NCI-H1436 (cell line): Measurements from ENCODE around the gene FMOD.
"Not testable (repeated sequence)": the region's sequence is repeated elsewhere in the genome, so short reads cannot be mapped to it uniquely, and the experiment has no call there.

ENCODE experiments used
- DNase-seq: peaks from one replicate; lab custom pipeline; 2025; lab: John Stamatoyannopoulos, UW

Gene FMOD

DNA sequence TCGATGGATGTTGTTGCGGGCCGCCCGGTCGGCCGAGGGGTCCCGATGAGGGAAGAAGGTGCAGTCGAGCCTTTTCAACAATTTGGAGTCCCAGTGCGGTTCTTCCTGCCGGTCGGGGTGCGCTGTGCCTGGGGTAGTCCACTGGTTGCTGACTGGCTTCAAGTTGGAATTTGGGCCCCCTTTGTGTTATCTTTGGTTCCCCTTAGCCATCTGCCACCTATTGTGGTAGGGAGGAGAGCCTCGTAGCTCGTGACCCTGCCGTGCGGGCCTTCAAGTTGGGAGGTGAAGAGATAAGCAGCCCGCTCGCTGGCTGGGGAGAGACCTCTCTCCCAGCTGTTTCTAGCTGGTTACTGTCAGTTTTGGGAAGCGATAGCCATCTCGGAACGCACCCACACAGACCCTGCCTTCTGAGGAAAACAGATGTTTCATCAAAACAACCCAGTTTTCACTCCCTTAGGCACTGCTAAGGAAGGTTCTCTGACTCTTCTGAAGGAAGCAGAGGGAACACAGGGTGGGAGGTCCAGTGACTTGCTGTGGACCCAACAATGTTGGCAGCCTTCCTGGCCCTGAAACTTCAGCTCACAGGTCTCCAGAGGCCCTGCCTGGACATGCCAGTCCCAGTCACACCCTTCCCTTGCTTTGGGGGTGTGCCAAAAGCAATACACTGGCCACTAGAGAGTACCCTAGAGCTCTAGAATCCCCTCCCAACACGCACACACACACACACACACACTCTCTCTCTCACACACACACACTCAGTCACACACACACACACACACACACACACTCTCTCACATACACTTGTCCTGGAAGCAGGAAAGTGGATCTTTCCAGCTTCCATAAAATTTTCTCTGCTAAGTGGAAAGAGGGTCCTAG lies 44.6 kb downstream of the FMOD start:
- peak; percentile 67 for DNase-seq

DNA sequence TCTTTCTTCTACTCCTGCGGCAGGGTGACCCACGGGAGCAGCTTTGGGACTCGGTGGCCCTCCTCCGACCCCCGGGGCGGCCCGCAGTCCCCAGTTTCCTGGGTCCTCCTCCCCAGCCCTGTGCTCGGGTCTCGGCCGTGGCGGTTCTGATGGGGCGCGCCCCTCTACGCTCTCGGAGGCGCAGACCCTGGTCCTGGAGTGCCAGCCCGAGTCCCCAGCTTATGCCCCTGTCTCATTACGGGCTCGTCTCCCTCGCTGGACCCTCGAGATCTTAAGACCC lies 45.2 kb downstream of the FMOD start:
- no peak for DNase-seq

DNA sequence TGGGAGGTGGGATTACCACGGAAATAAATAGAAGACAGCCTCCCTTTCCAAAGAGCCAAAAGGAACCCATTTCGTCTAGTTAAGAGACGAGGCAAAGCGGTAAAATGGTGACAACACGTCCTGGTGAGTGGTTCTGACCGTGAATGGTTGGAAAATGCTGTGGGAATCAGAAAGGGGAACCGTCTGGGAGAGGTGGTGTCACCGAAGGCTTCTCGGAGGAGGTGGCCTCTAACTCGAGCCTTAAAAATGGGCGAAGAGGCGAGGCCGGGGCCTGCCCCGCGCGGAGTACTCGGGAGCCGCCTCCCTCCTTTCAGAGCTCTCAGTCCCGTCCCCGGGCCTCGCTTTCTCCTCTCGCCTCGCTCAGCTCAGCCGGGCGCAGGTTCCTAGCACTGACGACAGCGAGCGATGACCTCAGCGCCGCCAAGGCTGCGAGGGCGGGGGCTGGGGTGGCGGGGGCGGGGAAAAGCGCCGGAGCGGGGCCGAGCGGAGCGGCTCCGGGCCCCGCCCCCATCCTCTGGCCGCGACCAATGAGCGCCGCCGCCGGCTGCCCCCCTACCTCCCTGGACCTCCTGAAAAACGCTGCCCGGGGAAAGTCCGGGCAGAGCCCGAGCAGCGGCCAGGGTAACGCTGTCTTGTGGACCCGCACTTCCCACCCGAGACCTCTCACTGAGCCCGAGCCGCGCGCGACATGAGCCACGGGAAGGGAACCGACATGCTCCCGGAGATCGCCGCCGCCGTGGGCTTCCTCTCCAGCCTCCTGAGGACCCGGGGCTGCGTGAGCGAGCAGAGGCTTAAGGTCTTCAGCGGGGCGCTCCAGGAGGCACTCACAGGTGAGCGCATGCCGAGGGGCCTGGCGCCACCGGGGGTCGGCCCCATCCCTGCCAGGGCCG lies 45.8 kb downstream of the FMOD start, which contains the start of gene BTG2:
Gene BTG2 (plus strand): TSS at position 601 of the 890 bp plus-strand sequence. CDS start 88 bp downstream, at position 689.
- DNase-seq: peak; percentile 96

DNA sequence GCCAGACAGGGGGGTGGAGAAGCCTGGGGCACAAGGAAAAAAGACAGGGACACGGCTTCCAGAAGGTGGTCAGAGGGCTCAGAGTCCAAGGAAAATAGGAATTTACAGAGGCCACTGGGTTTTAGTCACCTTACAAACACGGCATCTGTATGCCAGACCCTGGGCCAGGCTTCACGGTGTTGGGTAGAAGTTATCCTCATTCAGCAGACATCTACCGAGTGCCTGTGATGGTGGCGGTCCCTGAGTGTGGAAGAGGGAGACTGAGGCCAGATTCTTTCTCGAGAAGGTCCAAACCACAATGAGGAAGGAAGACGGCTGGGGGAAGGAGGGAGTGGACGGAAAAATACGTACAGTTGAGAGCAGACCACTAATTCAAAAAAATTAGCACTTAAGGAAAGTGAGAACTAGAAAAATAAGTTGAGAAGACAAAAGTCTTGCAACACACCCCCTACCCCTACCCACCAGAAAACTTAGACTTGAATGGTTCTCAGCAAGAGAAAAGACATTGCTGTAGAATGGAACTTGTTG lies 46.5 kb downstream of the FMOD start:
- no peak for DNase-seq

DNA sequence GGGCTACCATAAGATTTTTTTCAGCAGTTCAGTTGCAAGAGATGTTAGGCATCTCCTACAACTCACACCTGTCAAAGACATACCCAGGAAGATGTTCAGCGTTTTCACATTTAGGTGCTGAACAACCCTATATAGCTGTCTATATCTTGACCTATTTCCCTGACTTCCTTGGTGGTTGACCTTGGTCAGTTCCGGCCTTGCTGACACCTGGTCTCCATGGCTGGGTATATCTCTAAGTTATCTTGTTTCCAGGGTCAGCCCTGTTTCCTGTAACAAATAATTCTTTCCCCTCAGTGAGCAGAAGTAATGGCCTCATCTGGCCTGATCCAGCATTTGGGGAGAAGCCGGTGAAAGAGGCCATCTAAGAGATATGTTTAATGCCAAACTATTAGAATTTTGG lies 48.0 kb downstream of the FMOD start:
- DNase-seq: no peak

DNA sequence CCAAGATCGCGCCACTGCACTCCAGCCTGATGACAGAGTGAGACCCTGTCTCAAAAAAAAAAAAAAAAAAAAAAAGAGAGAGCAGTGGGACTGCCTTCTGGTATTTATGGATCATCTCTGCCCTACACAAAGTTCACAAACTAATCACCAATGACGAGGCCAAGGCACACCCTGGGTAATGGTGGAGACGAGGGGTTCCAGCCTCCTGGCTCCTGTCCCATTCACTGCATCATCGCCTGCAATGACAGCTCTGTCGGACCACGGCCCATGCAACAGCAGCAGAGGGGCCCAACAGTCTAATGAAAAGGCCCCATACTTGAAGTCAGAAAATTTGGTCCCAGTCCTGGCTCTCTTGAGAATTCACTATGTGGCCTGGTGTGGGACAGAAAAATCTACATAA lies 48.5 kb downstream of the FMOD start:
- no peak for DNase-seq

DNA sequence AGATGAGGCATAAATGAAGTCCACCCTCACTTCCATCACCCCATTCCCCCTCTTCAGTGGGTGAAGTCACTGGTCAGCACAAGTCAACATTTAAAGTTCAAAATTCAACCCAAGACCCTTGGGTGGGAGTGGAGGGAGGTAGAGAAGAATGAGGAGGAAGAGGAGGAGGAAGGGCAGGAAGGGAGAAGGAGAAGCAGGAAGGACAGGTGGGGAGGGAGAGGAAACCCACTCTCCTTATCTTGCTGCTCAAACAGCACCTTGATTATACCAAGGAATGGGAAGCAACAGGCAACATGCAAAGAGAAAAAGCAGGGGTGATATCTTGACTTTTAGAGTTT lies 49.6 kb downstream of the FMOD start:
- no peak for DNase-seq

DNA sequence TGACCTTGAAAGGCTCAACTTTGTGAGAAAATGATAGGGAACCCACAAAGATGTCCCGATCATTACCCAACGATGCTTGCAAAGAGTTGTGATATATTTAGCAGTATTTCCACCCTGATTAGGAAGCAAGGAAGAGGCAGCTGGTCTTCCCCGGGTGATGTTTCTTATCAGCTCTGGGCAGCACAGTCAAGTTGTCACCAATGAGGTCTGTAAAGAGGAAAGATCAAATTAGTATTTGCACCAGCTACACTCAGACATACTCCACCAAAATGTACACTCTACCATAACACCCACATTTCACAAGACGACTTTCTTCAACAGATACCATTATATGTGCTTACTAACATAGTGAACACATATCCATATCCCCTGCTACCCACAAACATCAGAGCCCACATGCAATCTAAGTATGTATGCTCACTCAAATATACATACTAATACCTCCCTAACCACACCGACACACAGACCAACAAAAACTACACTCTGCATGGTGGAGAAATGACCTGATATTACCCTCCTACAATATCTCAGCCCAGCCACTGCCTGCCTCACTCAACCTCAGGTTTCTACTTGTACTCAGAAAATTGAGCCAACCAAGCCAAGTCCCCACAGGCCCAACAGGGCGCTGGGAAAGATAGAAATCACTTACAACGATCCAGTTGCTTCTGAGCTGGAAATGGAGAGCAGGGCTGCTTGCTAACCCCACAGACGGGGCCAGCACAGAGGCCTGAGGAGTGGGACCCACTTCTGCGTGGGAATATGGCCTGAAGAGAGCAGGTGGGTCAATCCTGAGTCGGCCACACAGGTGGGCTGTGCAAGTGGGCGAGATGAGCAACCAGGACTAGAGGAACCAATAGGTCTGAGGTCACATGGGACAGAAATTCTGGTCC lies 50.2 kb downstream of the FMOD start:
- no peak for DNase-seq

DNA sequence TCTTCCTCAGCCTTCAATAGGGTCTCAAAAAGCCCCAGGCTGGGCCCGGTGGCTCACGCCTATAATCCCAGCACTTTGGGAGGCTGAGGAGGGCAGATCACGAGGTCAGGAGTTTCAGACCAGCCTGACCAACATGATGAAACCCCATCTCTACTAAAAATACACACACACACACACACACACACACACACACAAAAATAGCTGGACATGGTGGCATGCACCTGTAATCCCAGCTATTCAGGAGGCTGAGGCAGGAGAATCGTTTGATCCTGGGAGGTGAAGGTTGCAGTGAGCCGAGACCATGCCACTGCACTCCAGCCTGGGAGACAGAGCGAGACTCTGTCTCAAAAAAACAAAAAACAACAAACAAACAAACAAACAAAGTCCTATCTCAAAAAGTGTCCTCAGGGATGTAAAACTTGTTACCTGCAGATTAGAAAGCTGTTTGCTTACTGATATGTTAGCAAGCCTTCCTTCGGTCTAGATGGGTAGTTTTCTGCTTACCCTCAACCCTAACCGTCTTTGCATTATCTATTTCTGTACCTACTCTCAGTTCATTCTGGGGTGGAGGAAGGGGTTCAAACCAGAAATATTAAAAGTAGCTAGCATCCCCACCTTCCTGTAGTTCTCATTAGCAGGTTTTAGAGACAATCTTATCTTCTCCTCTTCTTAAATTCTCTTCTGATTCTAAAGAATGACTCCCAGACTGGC lies 51.0 kb downstream of the FMOD start:
- DNase-seq: not testable (repeated sequence)

DNA sequence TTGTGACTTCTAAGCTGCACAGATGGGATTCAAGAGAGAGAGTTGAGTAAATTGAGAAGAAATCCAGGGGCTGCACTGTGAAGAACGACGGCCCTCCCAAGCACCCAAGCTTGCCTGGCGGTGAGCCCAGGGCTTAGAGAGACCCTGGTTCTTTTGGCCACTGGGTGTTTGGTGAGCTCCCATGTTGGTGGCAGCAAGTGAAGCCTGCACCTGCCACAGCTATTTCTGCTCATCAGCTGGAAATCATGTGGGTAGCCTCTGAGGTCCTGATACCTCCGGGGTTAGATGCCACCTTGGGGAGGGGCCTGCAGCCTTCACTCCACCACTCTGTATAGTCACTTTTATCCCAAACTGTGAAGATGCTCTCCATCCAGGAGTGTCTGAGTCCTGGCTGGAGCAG lies 51.8 kb downstream of the FMOD start:
- DNase-seq: no peak

DNA sequence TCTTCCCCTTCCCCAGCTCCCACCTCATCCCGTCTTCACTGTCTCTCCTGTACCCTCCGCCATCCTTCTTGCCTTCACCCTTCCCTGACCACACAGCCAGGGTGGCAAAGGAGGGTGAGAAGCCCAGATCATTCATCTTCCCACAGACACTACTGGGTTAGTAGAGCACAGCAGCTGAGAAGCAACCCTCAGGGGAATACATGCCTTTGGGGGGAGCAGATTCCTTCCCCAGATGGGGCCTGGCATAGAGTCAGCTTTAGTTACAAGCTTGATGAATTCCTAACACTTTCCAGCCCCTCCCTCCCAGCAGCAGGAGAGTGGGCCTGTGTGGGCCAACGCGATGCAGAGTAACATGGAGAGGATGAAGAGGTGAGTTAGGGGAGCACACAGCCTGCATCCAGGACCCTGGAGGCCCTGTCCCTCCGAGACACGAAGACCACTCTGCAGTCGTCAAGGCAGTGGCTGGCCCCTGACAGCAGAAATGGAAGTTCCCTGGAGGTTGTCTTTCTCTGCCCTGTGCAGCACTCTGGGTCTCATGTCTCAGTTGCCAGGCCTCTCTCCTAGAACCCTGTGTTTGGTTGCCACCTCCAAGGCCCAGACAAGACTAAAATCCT lies 54.4 kb downstream of the FMOD start:
- DNase-seq: no peak

DNA sequence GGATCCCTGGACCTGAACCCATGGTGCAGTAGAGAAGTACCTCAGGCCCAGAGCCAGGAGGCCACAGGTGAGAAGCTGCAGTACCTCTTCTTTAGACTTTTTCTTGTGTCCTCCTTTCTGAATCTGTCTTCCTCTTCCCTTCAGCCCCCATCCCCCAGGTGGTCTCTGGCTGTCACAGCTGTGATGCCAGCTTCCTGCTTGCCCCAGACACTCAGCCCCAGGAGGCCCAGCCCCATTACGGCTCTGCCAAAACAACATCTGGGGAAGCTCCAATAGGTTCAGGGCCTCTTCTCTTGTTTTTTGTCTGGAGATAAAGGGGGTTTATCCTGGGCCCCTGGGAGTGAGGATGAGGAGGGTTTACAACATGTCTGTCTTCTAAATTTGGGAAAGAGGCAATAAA lies 55.1 kb downstream of the FMOD start:
- no peak for DNase-seq

DNA sequence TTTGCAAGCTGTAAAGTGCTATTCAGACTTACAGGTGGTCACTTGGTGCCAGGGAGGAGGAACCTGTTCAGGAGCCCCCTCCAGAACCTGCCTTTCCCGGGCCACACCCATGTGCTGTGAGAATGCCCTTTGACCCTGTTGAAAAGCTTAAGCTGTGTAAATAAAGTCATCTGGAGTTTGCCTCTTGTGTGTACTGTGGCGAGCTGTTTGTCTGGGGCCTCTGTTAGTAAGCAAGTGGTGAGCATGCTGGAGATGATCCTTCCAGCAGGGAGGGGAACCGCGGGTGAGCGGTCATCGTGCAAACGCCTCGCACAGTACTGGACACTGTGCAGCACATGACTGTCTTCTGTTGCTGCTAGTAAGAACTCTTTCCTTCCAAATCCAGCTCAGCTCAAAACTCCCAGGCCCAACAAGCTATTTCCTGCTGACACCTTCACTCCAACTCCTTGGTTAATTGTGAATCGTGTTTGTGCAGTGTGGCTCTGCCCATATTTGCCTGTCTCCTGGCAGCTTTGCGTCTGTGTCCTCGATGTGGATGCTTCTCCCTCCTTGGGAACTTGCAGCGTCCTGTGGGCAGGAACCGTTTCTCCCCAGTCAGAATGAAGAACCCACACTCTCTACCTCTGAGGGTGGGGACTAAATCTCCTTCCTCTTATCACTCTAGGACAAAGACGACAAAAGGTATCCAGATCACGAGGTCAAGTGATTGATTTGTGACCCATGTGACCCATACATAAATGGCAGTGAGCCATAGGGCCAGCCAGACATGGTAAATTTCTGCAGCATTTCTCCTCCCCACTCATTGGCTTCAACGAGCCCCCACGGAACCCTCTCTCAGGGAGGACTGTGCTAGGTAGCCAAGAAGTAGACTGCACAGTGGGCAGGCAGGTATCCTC lies 59.5 kb downstream of the FMOD start:
- DNase-seq: no peak
